ENCODE results near the gene RFX1.

- TF ChIP-seq CTCF (IDR thresholded peaks at IDR 0.05; ENCODE audit: low read depth, low read length) (no peak), EZH2phosphoT487 (IDR thresholded peaks at IDR 0.05; ENCODE audit: low read depth) (no peak)
These were observed 23.3 kb downstream of the RFX1 start for GRCh38 chr19:13982773-13983172.

Measured in OCI-LY3 (cell line).